Activated naive CD8-positive, alpha-beta T cell treated with anti-CD3 and anti-CD28 coated beads, Interleukin-2, amount 10 ng/mL, durations not matched to agents 7 days and 5 days (primary cell): ENCODE results near the gene FBXO38. TPM values are rescaled to one million over a fixed set of nuclear protein-coding genes. Genes with fewer than 3 reads are reported as not detected.

Source experiments
- ATAC-seq: fragments of 150-1000 bp; cut with Tn5 transposase; one replicate; pipeline ENCODE4 v1.10.0; 2021; ENCODE audit warnings: low read depth, moderate library complexity
- POLR2A ChIA-PET: fragments of 350-600 bp; sonication (Branson Sonifier 250); formaldehyde crosslinking; loops from one replicate; lab custom pipeline; 2021; ENCODE audit warnings: antibody characterized with exemption; lab: Charles Lee
- DNase-seq: peaks from one replicate; pipeline ENCODE4 v3.0.0; 2021
- H3K27ac Mint-ChIP-seq: one replicate; pipeline ENCODE4 v1.8.0; 2022; ENCODE audit warnings: mild to moderate bottlenecking, mixed read lengths
- H3K27me3 Mint-ChIP-seq: one replicate; pipeline ENCODE4 v1.8.0; 2022; ENCODE audit warnings: mild to moderate bottlenecking, moderate library complexity, mixed read lengths
- H3K36me3 Mint-ChIP-seq: one replicate; pipeline ENCODE4 v1.8.0; 2021; ENCODE audit warnings: mild to moderate bottlenecking, mixed read lengths
- H3K4me1 Mint-ChIP-seq: one replicate; pipeline ENCODE4 v1.8.0; 2021; ENCODE audit warnings: mixed read lengths
- H3K4me3 Mint-ChIP-seq: one replicate; pipeline ENCODE4 v1.8.0; 2022; ENCODE audit warnings: mild to moderate bottlenecking, moderate library complexity, mixed read lengths
- H3K9me3 Mint-ChIP-seq: one replicate; pipeline ENCODE4 v1.8.0; 2021; ENCODE audit warnings: mixed read lengths
- total RNA-seq, 2 experiments: library from RNA; stranded (reverse); gene quantifications; one replicate each; pipeline ENCODE4 v1.2.3, GENCODE V29; 2021

The FBXO38 gene
- total RNA-seq, 2 experiments from 2014 or later = 60.5 to 65.8 TPM

- H3K27ac Mint-ChIP-seq = no peak overlapping the region
- H3K9me3 Mint-ChIP-seq = no peaks in the 10 kb centered on the region
- DNase-seq = no peak
- H3K36me3 Mint-ChIP-seq = no peaks in the 10 kb centered on the region
- no peak for ATAC-seq
- H3K27me3 Mint-ChIP-seq = peaks cover 27% of the 10 kb centered on the region
- peaks cover 6% of the 10 kb centered on the region for H3K4me1 Mint-ChIP-seq
- POLR2A ChIA-PET = no interaction called here
- no peak overlapping the region for H3K4me3 Mint-ChIP-seq
Observed at GRCh38 chr5:148482196-148482595, 98.4 kb downstream of the FBXO38 start.

- peaks cover 6% of the 10 kb centered on the region for H3K4me1 Mint-ChIP-seq
- DNase-seq = peak; percentile 68
- H3K4me3 Mint-ChIP-seq = no peak overlapping the region
- POLR2A ChIA-PET = no interaction called here
- no peaks in the 10 kb centered on the region for H3K36me3 Mint-ChIP-seq
- peak; percentile 76 for ATAC-seq
- H3K9me3 Mint-ChIP-seq = no peaks in the 10 kb centered on the region
- no peak overlapping the region for H3K27ac Mint-ChIP-seq
- peaks cover 29% of the 10 kb centered on the region for H3K27me3 Mint-ChIP-seq
Observed at GRCh38 chr5:148482697-148483462, 99.1 kb downstream of the FBXO38 start.

- DNase-seq (no peak), ATAC-seq (no peak)
- H3K4me1 Mint-ChIP-seq = peaks cover 6% of the 10 kb centered on the region
- no peaks in the 10 kb centered on the region for H3K9me3 Mint-ChIP-seq
- no peak overlapping the region for H3K27ac Mint-ChIP-seq
- H3K36me3 Mint-ChIP-seq = no peaks in the 10 kb centered on the region
- H3K4me3 Mint-ChIP-seq = no peak overlapping the region
- H3K27me3 Mint-ChIP-seq = peaks cover 24% of the 10 kb centered on the region
- POLR2A ChIA-PET = no interaction called here
Observed at GRCh38 chr5:148483750-148484149, 100.0 kb downstream of the FBXO38 start.

- Mint-ChIP-seq H3K27me3 (peaks cover 29% of the 10 kb centered on the region), H3K27ac (no peak overlapping the region), H3K9me3 (no peaks in the 10 kb centered on the region), H3K4me3 (no peak overlapping the region), H3K4me1 (peaks cover 6% of the 10 kb centered on the region), H3K36me3 (no peaks in the 10 kb centered on the region)
- no peak for DNase-seq
- no peak for ATAC-seq
- POLR2A ChIA-PET = no interaction called here
Observed at GRCh38 chr5:148484651-148485050, 100.9 kb downstream of the FBXO38 start.

GRCh38 chr5:148486456-148486855 is 102.7 kb downstream of the FBXO38 start:
- Mint-ChIP-seq H3K4me3 (no peak overlapping the region), H3K27ac (no peak overlapping the region), H3K4me1 (peaks cover 6% of the 10 kb centered on the region), H3K27me3 (peaks cover 33% of the 10 kb centered on the region), H3K36me3 (no peaks in the 10 kb centered on the region), H3K9me3 (no peaks in the 10 kb centered on the region)
- DNase-seq (no peak), ATAC-seq (no peak)
- POLR2A ChIA-PET = no interaction called here

- Mint-ChIP-seq H3K4me3 (no peak overlapping the region), H3K27me3 (peaks cover 33% of the 10 kb centered on the region), H3K9me3 (no peaks in the 10 kb centered on the region), H3K4me1 (no peaks in the 10 kb centered on the region), H3K36me3 (no peaks in the 10 kb centered on the region), H3K27ac (no peak overlapping the region)
- POLR2A ChIA-PET = no interaction called here
- DNase-seq (no peak), ATAC-seq (no peak)
Observed at GRCh38 chr5:148488757-148489156, 105.0 kb downstream of the FBXO38 start.

GRCh38 chr5:148491015-148491792 is 107.4 kb downstream of the FBXO38 start:
- Mint-ChIP-seq H3K4me3 (no peak overlapping the region), H3K4me1 (no peaks in the 10 kb centered on the region), H3K27me3 (peaks cover 30% of the 10 kb centered on the region), H3K36me3 (no peaks in the 10 kb centered on the region), H3K9me3 (no peaks in the 10 kb centered on the region), H3K27ac (no peak overlapping the region)
- no peak for DNase-seq
- ATAC-seq = no peak
- POLR2A ChIA-PET = no interaction called here

GRCh38 chr5:148491793-148492184 is 108.0 kb downstream of the FBXO38 start:
- Mint-ChIP-seq H3K9me3 (no peaks in the 10 kb centered on the region), H3K27ac (no peak overlapping the region), H3K4me1 (no peaks in the 10 kb centered on the region), H3K36me3 (no peaks in the 10 kb centered on the region), H3K4me3 (no peak overlapping the region), H3K27me3 (peaks cover 25% of the 10 kb centered on the region)
- ATAC-seq (no peak), DNase-seq (no peak)
- POLR2A ChIA-PET = no interaction called here

- POLR2A ChIA-PET = no interaction called here
- H3K27ac Mint-ChIP-seq = no peak overlapping the region
- H3K4me3 Mint-ChIP-seq = no peak overlapping the region
- no peak for DNase-seq
- H3K36me3 Mint-ChIP-seq = no peaks in the 10 kb centered on the region
- peaks cover 25% of the 10 kb centered on the region for H3K27me3 Mint-ChIP-seq
- ATAC-seq = no peak
- H3K9me3 Mint-ChIP-seq = no peaks in the 10 kb centered on the region
- no peaks in the 10 kb centered on the region for H3K4me1 Mint-ChIP-seq
Observed at GRCh38 chr5:148492351-148492750, 108.6 kb downstream of the FBXO38 start.

Other genes with a start within 250 kb of the FBXO38 start
- gene SPINK14, start 215.4 kb upstream of the FBXO38 start, total RNA-seq = not detected
- gene SPINK6, start 180.9 kb upstream of the FBXO38 start, total RNA-seq = not detected
- gene MARCOL, start 145.4 kb upstream of the FBXO38 start, total RNA-seq = not detected
- not detected for gene SPINK13, start 115.2 kb upstream of the FBXO38 start, total RNA-seq
- not detected for gene SPINK7, start 71.5 kb upstream of the FBXO38 start, total RNA-seq
- gene SPINK9, start 48.4 kb upstream of the FBXO38 start, total RNA-seq = not detected